ENCODE data around the gene SF3B3. TPM values are rescaled to one million over a fixed set of nuclear protein-coding genes. Genes with fewer than 3 reads are reported as not detected.

Gene SF3B3
- total RNA-seq, 1 experiment from 2014 or later, result 403 TPM

DNA sequence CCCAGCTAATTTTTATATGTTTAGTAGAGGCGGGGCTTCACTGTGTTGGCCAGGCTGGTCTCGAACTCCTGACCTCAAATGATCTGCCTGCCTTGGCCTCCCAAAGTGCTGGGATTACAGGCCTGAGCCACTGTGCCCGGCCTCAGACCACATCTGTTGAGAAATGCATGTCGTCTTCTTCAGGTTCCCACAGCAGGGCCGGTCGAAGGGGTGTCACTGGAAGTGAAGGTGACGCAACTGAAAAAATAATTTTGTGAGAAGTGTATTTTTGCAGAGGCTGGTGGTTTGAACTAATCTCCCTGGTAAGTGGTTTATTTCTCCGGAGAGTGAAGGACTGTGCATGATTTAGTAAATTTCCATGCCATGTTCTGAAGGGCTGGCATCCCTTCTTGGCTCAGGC, 89.3 kb downstream of the SF3B3 start:
- H3K4me2 ChIP-seq (ENCODE audit: low read length), result no peak overlapping the region
- H3K4me3 ChIP-seq (replicated peaks in 1 of 2; ENCODE audit: low read depth in 1 of 2, low read length in 2 of 2), result no peak overlapping the region
- H3K79me2 ChIP-seq (ENCODE audit: insufficient read depth, low read length), result no peaks in the 10 kb centered on the region
- no peaks in the 10 kb centered on the region for H3K9me3 ChIP-seq (ENCODE audit: control insufficient read depth in 1 of 2, insufficient read depth in 1 of 2, low read depth in 1 of 2, low read length in 2 of 2)
- DNase-seq (ENCODE audit: low read depth, low spot score) (no peak), ATAC-seq (no peak)
- H3K36me3 ChIP-seq (ENCODE audit: control insufficient read depth in 1 of 2, insufficient read depth in 2 of 2, low read length in 2 of 2), result no peaks in the 10 kb centered on the region
- H3K27me3 ChIP-seq (ENCODE audit: insufficient read depth, low read length), result no peaks in the 10 kb centered on the region
- ChIA-PET CTCF (no interaction called here), RAD21 (ENCODE audit: low non-redundant PET in 1 of 2, low total read pairs in 2 of 2, uncharacterized antibody in 2 of 2, unreplicated experiment in 2 of 2) (no interaction called here), POLR2A (no interaction called here)
- no peaks in the 10 kb centered on the region for H4K20me1 ChIP-seq (ENCODE audit: insufficient read depth)
- H3K9ac ChIP-seq (ENCODE audit: low read length), result no peak overlapping the region
- H3K9me2 ChIP-seq (ENCODE audit: insufficient read depth), result no peaks in the 10 kb centered on the region
- no peak overlapping the region for H2AFZ ChIP-seq (ENCODE audit: low read depth, low read length, poor library complexity, severe bottlenecking)
- no peak overlapping the region for H3K27ac ChIP-seq (ENCODE audit: low read depth, low read length)
- intact Hi-C loops (cut with micrococcal nuclease), result no loop called here
- no peak for TF ChIP-seq EZH2phosphoT487 (IDR thresholded peaks at IDR 0.05; ENCODE audit: borderline replicate concordance)
- no TSS peak for BruUV-seq (replicated peaks)
- peaks cover 4 to 8% of the 10 kb centered on the region in 2 experiments; a peak in 3 of 4 replicates for H3K4me1 ChIP-seq (ENCODE audit: control insufficient read depth in 1 of 2, insufficient read depth in 2 of 2, low read length in 2 of 2)

- DNase-seq (ENCODE audit: low read depth, low spot score), result no peak
- Histone ChIP-seq H3K27me3 (ENCODE audit: insufficient read depth, low read length) (no peaks in the 10 kb centered on the region), H2AFZ (ENCODE audit: low read depth, low read length, poor library complexity, severe bottlenecking) (no peak overlapping the region), H3K36me3 (ENCODE audit: control insufficient read depth in 1 of 2, insufficient read depth in 2 of 2, low read length in 2 of 2) (no peaks in the 10 kb centered on the region), H3K27ac (ENCODE audit: low read depth, low read length) (no peak overlapping the region), H3K9me3 (ENCODE audit: control insufficient read depth in 1 of 2, insufficient read depth in 1 of 2, low read depth in 1 of 2, low read length in 2 of 2) (no peaks in the 10 kb centered on the region), H4K20me1 (ENCODE audit: insufficient read depth) (no peaks in the 10 kb centered on the region), H3K4me2 (ENCODE audit: low read length) (no peak overlapping the region), H3K4me3 (replicated peaks in 1 of 2; ENCODE audit: low read depth in 1 of 2, low read length in 2 of 2) (no peak overlapping the region), H3K79me2 (ENCODE audit: insufficient read depth, low read length) (no peaks in the 10 kb centered on the region), H3K4me1 (ENCODE audit: control insufficient read depth in 1 of 2, insufficient read depth in 2 of 2, low read length in 2 of 2) (no peaks in the 10 kb centered on the region), H3K9ac (ENCODE audit: low read length) (no peak overlapping the region), H3K9me2 (ENCODE audit: insufficient read depth) (no peaks in the 10 kb centered on the region)
- no peak for ATAC-seq
- ChIA-PET RAD21 (ENCODE audit: low non-redundant PET in 1 of 2, low total read pairs in 2 of 2, uncharacterized antibody in 2 of 2, unreplicated experiment in 2 of 2) (no interaction called here), CTCF (no interaction called here), POLR2A (no interaction called here)
- intact Hi-C loops (cut with micrococcal nuclease), result no loop called here
- no TSS peak for BruUV-seq (replicated peaks)
- TF ChIP-seq REST (IDR thresholded peaks at IDR 0.05; ENCODE audit: low read depth), result no peak
- no peak for TF ChIP-seq CBX3 (IDR thresholded peaks at IDR 0.05; ENCODE audit: low read depth)
- no peak for TF ChIP-seq EZH2phosphoT487 (IDR thresholded peaks at IDR 0.05; ENCODE audit: borderline replicate concordance)
- no peak for TF ChIP-seq RAD21 (IDR thresholded peaks at IDR 0.05; ENCODE audit: low read depth)
- TF ChIP-seq, protein P1, sequence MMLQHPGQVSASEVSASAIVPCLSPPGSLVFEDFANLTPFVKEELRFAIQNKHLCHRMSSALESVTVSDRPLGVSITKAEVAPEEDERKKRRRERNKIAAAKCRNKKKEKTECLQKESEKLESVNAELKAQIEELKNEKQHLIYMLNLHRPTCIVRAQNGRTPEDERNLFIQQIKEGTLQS (IDR thresholded peaks at IDR 0.05), result no peak
- TF ChIP-seq ZBTB33 (IDR thresholded peaks at IDR 0.05; ENCODE audit: extremely low read depth, insufficient replicate concordance, low read length), result no peak
- no peak for TF ChIP-seq TCF7L2 (IDR thresholded peaks at IDR 0.05; ENCODE audit: borderline replicate concordance, extremely low read depth, insufficient read depth, insufficient read length)
- TF ChIP-seq SRF (IDR thresholded peaks at IDR 0.05; ENCODE audit: low read depth), result no peak
- TF ChIP-seq POLR2AphosphoS5 (IDR thresholded peaks at IDR 0.05; ENCODE audit: low read depth, low read length), result no peak
- no peak for TF ChIP-seq ELF1 (IDR thresholded peaks at IDR 0.05; ENCODE audit: borderline replicate concordance, low read depth)
- TF ChIP-seq, protein P2, sequence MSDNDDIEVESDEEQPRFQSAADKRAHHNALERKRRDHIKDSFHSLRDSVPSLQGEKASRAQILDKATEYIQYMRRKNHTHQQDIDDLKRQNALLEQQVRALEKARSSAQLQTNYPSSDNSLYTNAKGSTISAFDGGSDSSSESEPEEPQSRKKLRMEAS (IDR thresholded peaks at IDR 0.05), result no peak
- TF ChIP-seq ZFX (IDR thresholded peaks at IDR 0.05), result no peak
- TF ChIP-seq POLR2A (IDR thresholded peaks at IDR 0.05; ENCODE audit: borderline replicate concordance, extremely low read depth, insufficient read depth, insufficient read length), result no peak
- TF ChIP-seq EGR1 (IDR thresholded peaks at IDR 0.05; ENCODE audit: low read depth), result no peak
- no peak for TF ChIP-seq FOSL1 (IDR thresholded peaks at IDR 0.05; ENCODE audit: low read depth)
Observed at GRCh38 chr16:70614208-70614951, 90.8 kb downstream of the SF3B3 start.
